ENCODE data around the gene WNT1. TPM values are rescaled to one million over a fixed set of nuclear protein-coding genes. Genes with fewer than 3 reads are reported as not detected.

The WNT1 gene
- polyA plus RNA-seq, 3 donors, result 0.33 TPM; not detected in 2

DNA sequence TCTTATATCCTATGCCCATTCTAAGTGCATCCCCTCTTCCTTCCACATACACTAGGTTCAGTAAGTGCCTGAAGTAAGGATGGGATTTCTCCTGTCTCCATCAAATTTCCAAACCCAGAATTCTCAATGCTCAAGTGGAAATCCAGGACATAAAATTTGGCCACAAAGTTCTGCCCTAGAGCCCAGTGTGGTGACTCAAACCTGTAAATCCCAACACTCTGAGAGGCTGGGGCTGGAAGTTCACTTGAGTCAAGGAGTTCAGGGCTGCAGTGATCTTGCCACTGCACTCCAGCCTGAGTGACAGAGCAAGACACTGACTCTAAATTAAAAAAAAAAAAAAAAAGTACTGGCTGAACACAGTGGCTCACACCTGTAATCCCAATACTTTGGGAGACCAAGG lies 16.3 kb upstream of the WNT1 start:
- no peak overlapping the region for H3K4me2 ChIP-seq (replicated peaks; ENCODE audit: extremely low read depth, low read length, poor library complexity, severe bottlenecking)
- H3K27ac ChIP-seq (ENCODE audit: low read depth in 1 of 2, low read length in 2 of 2), result no peak overlapping the region
- H3K27me3 ChIP-seq (ENCODE audit: control insufficient read depth in 2 of 2, insufficient read depth in 2 of 2, low read length in 2 of 2), result peaks cover 0 to 5% of the 10 kb centered on the region in 2 donors
- intact Hi-C loops (cut with micrococcal nuclease), result no loop called here
- TF ChIP-seq, protein P1, sequence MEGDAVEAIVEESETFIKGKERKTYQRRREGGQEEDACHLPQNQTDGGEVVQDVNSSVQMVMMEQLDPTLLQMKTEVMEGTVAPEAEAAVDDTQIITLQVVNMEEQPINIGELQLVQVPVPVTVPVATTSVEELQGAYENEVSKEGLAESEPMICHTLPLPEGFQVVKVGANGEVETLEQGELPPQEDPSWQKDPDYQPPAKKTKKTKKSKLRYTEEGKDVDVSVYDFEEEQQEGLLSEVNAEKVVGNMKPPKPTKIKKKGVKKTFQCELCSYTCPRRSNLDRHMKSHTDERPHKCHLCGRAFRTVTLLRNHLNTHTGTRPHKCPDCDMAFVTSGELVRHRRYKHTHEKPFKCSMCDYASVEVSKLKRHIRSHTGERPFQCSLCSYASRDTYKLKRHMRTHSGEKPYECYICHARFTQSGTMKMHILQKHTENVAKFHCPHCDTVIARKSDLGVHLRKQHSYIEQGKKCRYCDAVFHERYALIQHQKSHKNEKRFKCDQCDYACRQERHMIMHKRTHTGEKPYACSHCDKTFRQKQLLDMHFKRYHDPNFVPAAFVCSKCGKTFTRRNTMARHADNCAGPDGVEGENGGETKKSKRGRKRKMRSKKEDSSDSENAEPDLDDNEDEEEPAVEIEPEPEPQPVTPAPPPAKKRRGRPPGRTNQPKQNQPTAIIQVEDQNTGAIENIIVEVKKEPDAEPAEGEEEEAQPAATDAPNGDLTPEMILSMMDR (IDR thresholded peaks at IDR 0.05), result no peak
- H3K4me1 ChIP-seq (ENCODE audit: control insufficient read depth in 1 of 2, insufficient read depth in 2 of 2, low read length in 2 of 2), result peaks cover 11 to 22% of the 10 kb centered on the region in 2 donors
- H3K27me3 Mint-ChIP-seq (ENCODE audit: low read depth in 3 of 3), result peaks cover 7 to 14% (median 13%) of the 10 kb centered on the region in 3 donors
- peaks cover 3% of the 10 kb centered on the region for H4K20me1 ChIP-seq (ENCODE audit: insufficient read depth, low read length)
- H3K36me3 ChIP-seq (replicated peaks in 1 of 2; ENCODE audit: control insufficient read depth in 1 of 2, insufficient read depth in 2 of 2, low read length in 2 of 2), result no peaks in the 10 kb centered on the region
- no peak overlapping the region for H3K4me3 ChIP-seq (replicated peaks in 1 of 3; ENCODE audit: low read depth in 2 of 3, low read length in 3 of 3)
- H3K9me3 ChIP-seq (replicated peaks in 1 of 2; ENCODE audit: control insufficient read depth in 1 of 2, insufficient read depth in 1 of 2, low read length in 2 of 2), result no peaks in the 10 kb centered on the region
- H3K4me1 Mint-ChIP-seq, result peaks cover 18% of the 10 kb centered on the region
- H3K36me3 Mint-ChIP-seq, result no peaks in the 10 kb centered on the region
- H2AFZ ChIP-seq (ENCODE audit: insufficient read depth, low read depth, low read length, poor library complexity, severe bottlenecking), result no peak overlapping the region
- no peak overlapping the region for H3K4me3 Mint-ChIP-seq
- no peaks in the 10 kb centered on the region for H3K9me3 Mint-ChIP-seq
- no peak for DNase-seq
- H3K79me2 ChIP-seq (ENCODE audit: insufficient read depth, low read length), result peaks cover 4% of the 10 kb centered on the region
- no peak overlapping the region for H3K9ac ChIP-seq (ENCODE audit: insufficient read depth, low read length, poor library complexity, severe bottlenecking)
- no peak overlapping the region for H3K27ac Mint-ChIP-seq

DNA sequence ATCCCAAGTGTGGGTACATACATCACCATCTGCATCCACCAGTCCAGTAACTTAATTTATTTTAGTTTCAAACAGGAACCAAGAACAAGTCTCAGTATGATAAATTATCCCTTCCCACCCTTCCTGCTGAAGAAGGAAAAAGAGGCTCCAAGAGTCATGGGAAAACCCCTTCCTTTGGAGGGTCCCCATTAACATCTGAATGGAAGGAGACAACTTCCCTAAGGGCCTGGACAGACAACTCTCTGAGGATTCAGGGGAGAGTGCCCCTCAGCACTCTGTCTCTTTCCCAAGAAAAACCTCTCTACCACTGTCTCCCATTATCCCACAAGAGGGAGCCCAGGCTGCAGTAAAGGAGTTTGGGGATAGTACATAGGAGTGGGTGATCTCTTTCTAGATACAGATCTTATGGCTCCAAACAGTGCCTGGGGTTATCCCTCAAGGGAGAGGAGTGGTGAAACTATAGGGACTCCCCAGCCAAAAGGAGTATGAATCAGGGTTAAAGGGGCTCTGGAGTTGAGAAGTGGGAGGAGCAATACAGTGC lies 12.8 kb upstream of the WNT1 start:
- H3K9me3 Mint-ChIP-seq, result peaks cover 0 to 8% (median 0%) of the 10 kb centered on the region in 7 donors
- Histone ChIP-seq H3K36me3 (replicated peaks in 1 of 2; ENCODE audit: control insufficient read depth in 1 of 2, insufficient read depth in 2 of 2, low read length in 2 of 2) (no peaks in the 10 kb centered on the region), H3K79me2 (ENCODE audit: insufficient read depth, low read length) (no peaks in the 10 kb centered on the region), H3K4me3 (replicated peaks in 1 of 3; ENCODE audit: low read depth in 2 of 3, low read length in 3 of 3) (no peak overlapping the region), H3K9ac (ENCODE audit: insufficient read depth, low read length, poor library complexity, severe bottlenecking) (no peak overlapping the region), H3K27ac (ENCODE audit: low read depth in 1 of 2, low read length in 2 of 2) (no peak overlapping the region), H4K20me1 (ENCODE audit: insufficient read depth, low read length) (no peaks in the 10 kb centered on the region), H3K4me2 (replicated peaks; ENCODE audit: extremely low read depth, low read length, poor library complexity, severe bottlenecking) (no peak overlapping the region), H3K9me3 (replicated peaks in 1 of 2; ENCODE audit: control insufficient read depth in 1 of 2, insufficient read depth in 1 of 2, low read length in 2 of 2) (peaks cover 0 to 6% of the 10 kb centered on the region in 2 donors), H3K4me1 (ENCODE audit: control insufficient read depth in 1 of 2, insufficient read depth in 2 of 2, low read length in 2 of 2) (peaks cover 6 to 18% of the 10 kb centered on the region in 2 donors), H3K27me3 (ENCODE audit: control insufficient read depth in 2 of 2, insufficient read depth in 2 of 2, low read length in 2 of 2) (peaks cover 7 to 26% of the 10 kb centered on the region in 2 donors), H2AFZ (ENCODE audit: insufficient read depth, low read depth, low read length, poor library complexity, severe bottlenecking) (no peak overlapping the region)
- H3K27me3 Mint-ChIP-seq (ENCODE audit: low read depth in 3 of 3), result peaks cover 21 to 33% (median 26%) of the 10 kb centered on the region in 3 donors
- H3K27ac Mint-ChIP-seq, result no peak overlapping the region
- H3K4me3 Mint-ChIP-seq, result no peak overlapping the region
- intact Hi-C loops (cut with micrococcal nuclease), result no loop called here
- peaks cover 14% of the 10 kb centered on the region for H3K4me1 Mint-ChIP-seq
- H3K36me3 Mint-ChIP-seq, result peaks cover 0 to 3% of the 10 kb centered on the region in 2 donors
- TF ChIP-seq, protein P1 (IDR thresholded peaks at IDR 0.05), result no peak
- DNase-seq, result no peak
